Activated CD8-positive, alpha-beta memory T cell treated with anti-CD3 and anti-CD28 coated beads for 48 hours (primary cell): ENCODE results near the gene GPR18.

ENCODE experiments used
- DNase-seq, 3 experiments: peaks; one replicate each; pipeline ENCODE4 v3.0.0-alpha.2; 2020; ENCODE audit warnings: low read depth in 2 of 3, low spot score in 2 of 3

Gene GPR18

DNA sequence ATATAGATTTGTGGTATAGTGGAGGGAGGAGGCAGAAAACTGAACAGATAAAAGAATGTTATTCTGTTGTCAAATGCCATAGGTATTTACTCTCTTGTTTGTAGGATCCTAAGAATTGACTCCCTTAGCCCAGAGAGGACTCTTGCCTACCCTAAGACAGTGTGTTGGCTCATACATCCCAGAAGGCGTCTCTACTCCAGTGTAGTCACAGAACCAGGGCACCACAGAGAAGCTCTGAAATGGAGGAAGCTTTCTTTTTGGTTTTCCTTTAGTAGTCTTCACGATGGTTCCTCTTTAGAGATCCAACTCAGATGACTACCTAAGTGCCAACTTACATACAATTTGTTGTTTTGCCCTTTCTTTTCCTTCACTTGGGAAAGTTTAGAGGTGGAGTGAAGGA lies 35.0 kb upstream of the GPR18 start:
- no peak for DNase-seq

DNA sequence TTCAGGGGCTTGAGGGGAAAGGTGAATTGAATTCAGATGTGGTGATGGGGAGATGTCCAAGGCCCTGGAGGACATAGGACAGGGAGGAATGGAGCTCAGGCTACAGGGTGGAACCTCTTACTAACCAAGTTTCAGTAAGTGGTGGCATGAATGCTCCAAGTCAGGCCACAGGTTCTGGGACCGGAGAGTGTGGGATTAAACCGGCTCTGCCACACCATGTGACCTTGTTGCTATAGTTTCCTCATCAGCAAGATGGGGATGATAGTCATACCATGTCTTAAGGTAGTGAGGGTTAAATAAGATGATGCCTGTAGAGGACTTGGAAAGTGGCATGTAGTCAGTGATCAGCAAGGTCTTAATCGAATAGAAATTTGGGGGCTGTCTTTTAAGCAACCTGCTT lies 32.7 kb upstream of the GPR18 start:
- DNase-seq, result no peak

DNA sequence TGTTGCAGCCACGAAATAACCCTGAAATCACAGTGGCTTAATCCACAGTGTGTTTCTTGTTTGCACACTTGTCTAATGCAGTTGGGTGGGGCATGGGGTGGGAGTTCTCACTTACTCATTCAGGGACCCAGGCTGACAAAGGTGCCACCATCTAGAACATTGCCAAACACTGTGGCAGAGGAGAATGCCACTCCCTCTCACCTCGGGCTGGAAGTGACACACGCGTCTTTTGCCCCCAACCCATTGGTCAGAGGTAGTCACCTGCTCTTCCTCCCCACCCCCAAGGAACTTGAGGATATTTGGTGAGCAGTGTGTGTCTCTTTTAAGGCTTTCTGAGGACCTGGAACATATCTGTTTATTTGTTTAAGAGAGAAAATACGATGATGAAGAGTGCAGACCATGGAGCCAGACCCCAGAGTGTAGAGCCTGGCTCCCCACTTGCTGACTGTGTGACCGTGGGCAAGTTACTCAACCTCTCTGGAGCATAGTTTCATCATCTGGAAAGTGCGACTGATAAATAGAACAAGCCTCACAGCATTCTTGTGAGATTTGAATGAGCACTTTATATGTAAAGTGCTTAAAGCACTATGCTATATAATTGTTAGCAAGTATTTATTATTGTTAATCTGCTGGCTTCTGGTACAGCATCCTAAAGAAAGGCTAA lies 31.6 kb upstream of the GPR18 start:
- no peak for DNase-seq

DNA sequence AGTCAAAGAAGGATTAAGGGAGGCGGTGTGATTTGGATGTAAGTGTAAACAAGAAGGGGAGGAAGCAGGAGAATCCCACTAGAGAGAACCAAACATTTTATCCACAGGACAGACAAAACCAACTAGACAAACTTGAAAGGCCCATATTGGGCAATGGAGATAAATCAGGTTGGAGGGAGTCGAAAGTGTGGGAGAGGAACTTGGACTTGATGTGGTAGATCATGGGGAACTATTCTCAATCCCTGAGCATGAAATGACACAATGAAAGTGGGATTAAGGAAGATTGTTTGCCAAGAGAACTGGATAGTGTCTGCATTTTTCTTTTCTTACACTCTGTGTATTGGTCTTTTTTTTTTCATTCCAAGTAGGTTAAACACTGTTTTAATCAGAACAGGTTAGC lies 31.1 kb upstream of the GPR18 start:
- DNase-seq, result no peak

DNA sequence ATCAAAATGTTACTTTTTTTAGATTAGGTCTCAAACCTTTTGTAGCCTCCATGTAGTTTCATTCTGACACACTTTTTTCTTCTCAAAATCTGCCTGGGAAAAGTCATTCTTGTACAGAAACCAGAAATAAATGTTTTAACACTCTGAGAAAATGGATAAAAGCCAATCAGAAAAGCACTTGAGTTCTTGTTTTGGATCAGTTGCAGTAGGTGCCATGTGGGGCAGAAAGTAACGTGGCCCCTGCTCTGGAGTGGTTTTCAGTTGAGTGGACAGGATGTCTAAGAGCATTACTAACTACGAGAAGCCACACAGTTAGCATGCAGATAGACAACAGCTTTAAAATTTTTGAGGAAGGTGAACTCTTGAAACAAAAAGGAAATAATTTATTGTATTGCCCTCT lies 29.9 kb upstream of the GPR18 start:
- no peak for DNase-seq

DNA sequence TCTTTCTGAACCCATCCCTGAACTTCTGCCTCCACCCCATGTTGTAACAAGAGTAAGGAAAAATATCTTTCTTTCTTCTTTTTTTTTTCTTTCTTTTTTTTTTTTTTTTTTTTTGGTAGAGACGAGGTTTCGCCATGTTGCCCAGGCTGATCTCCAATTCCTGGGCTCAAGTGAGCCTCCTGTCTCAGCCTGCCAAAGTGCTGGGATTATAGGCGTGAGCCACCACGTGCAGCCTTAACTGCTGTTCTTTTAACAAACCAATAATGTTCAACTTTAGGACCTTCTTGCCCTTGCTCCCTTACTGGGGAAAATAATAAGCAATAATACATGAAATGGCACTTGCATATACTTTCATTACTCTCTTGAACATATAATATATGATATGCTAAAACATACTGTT lies 29.4 kb upstream of the GPR18 start:
- DNase-seq, result no peak

DNA sequence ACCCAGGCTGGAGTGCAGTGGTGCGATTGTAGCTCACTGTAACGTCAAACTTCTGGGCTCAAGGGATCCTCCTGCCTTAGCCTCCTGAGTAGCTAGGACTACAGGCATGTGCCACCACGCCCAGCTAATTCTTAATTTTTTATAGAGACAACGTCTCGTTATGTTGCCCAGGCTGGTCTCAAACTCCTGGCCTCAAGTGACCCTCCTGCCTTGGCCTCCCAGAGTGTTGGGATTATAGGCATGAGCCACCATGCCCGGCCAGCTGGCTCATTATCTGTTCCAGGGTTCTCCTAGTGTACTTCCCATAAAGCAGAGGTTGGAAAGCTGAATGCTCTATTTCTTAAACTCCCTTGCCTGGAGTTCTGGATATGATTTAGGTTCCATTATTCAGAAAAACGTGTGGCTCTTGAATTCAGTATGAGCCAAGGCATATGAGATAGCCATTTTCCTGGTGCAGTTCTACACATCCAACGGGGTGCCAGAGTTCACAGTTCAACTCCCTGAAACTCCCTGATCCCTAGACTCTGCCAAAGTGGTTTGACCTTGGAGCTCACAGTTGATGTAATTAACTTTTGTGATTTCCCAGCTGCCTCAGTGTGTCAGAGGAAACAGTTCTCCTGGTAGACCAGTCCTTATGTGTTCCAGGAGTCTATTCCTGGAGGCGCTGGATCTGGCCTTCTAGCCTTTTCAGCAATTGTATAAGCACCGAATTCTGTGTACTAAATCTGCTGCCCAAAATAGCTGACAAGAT lies 27.4 kb upstream of the GPR18 start:
- no peak for DNase-seq

DNA sequence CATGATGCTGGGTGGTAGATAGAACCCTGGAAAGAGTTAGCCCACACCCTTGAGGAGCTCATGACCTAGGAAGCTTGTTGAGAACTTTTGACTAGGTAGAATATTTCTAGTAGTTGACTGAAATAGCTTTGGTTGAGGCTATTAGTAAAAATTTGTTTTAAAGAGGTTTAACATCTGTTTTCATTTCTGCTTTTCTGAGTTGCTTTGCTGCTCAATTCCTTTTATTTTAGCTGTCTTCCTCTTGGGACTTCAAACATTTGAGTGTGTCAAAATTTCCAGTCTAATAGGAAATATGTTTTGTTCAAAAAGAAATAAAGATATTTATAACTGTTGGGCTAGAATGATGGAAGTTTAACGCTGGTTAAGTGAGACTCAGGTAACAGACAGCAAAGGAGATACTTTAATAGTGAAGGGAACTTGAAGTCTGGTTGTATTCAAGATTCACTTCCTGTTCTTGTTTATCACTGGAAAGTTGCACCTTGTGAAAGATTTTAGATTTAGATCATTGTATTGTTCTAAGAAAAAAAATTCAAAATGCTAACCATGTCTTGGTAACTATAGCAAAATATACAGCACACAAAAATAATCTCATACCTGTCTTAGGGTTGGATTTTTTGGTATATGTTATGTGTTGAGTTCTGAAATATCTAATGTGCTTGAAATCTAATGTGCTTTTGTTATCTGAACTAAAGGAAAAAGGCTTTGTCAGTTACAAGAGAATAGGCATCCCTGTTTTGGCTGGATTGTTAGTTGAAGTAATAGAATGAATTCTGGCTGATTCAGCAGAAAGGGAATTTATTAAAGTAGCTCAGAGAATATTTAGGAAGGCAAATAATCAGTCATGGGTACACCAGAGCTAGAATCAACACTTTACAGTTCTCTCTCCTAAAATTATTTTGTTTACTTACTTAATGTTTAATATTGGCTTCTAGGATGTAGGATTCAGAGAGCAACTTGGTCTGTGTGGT lies 24.4 kb upstream of the GPR18 start:
- no peak for DNase-seq

DNA sequence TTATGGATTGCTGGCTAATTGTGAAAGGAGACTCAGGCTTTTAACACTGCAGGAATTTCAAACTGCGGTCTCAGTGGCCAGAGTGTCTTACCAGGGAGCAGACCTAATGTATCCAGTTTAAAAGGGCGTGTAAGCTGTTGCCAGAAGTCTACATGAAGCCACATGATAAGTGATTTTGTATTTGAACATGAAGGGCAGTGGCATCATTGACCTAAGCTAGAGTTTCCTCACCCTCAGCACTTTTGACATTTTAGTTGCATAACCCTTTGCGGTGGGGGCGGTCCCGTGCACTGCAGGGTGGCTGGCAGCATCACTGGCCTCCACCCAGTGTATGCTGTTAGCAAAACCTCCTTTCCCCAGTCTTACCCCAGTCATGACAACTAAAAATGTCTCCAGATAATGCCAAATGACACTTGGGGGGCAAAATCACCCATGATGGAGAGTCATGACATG lies 23.7 kb upstream of the GPR18 start:
- no peak for DNase-seq

DNA sequence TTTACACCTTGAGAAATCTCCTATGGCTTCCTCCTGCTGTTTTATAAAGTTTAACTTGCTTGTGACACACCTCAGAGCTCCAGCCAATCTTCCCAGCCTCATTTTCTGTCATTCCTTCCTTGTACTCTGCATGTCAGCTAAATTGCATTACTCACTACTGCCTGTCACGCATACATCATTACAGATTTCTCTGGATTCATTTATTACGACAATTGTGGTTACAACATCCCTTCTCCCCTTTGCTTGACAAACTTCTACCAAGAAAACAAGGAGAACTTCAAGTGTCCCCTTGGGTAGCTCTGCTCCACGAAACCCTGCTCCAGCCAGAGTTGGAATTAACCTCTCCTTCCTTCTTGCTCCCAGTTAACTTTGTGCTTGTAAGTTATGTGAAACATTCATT lies 22.0 kb upstream of the GPR18 start:
- DNase-seq, result no peak

DNA sequence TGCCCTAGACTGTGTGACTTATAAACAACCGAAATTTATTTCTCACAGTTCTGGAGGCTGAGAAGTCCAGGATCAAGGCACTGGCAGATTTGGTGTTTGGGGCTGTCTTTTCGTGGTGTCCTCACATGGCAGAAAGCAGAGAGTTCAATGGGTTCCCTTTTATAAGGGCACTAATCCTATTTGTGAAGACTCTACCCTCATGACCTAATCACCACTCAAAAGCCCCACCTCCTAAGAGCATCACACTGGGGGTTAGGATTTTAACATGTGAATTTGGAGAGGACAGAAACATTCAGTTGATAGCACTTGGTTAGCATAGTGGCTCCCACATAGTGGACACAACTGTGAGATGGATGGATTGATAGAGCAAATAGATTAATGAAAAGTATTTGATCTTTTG lies 21.5 kb upstream of the GPR18 start:
- no peak for DNase-seq

DNA sequence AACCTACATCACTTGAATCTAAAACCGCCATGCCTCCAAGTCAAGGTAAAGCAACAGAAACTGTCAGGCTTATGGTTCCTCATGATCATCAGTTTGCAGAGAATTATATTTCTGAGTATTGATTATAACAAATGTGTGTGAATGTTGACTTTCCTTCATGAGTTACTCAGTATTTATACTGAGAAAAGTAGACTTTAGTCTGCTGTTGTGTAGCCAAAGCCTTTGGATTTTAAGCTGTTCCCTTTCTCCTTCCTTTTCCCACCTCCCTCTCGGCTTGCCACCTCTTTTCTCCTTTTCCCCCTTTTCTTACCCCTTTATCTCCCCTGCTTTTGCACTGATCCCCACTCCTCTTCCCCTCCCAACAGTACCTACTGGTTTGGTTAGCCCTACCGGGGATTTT lies 20.7 kb upstream of the GPR18 start:
- no peak for DNase-seq

DNA sequence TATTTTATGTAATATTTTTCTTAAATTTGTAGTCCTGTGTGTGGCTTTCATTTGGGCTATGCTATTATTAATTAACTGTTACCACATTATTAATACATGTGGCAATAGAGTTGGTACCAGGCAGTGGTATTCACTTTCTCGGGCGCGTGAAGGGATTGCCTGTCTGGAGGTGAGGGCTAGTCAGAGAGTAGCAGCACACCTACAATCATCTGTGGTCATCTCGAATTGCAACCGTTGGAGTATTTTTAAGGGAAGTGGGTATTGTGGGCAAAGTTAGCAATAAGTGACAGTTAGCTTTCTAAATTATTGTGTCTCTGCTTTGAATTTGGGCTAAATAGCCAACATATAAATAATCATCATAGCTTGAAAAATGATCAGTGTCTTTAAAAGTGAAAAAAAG lies 20.0 kb upstream of the GPR18 start:
- no peak for DNase-seq

DNA sequence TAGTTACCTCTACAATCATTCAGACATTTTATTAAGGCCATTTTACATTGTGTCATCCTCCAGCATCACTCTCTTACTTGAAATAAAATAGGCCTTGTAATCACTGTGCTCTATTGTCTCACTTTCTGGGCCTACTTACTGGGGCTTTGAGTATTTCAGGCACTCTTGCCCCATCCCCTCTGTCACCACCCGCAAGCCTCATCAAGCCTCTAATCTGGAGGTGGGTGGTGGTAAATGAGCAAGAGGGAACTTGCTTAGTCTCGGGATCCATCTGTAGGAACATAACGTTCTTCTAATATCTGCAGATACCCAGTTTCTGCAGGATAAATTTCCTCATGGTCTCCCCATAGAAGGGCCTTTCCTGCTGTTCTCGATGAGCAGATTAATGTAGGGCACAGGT lies 19.4 kb upstream of the GPR18 start:
- DNase-seq, result no peak

DNA sequence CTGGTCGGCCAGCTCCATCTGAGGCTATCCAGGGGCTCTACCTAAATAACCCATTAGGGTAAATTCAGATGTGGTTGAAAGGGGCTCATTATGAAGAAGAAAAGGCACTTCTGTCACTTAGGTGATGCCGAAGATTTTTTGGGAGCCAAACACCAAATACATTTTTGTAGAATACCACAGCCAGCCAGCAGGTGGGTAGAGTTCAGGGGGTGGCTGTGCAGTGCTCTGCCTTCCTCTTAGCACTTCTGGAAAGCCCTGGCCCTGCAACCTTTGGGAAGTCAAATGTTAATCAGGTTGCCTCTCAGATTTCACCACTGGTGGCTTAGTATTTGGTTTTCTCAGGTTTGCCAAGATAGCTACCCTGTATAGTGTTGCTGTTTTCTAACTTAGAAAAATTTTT lies 18.5 kb upstream of the GPR18 start:
- DNase-seq, result no peak

DNA sequence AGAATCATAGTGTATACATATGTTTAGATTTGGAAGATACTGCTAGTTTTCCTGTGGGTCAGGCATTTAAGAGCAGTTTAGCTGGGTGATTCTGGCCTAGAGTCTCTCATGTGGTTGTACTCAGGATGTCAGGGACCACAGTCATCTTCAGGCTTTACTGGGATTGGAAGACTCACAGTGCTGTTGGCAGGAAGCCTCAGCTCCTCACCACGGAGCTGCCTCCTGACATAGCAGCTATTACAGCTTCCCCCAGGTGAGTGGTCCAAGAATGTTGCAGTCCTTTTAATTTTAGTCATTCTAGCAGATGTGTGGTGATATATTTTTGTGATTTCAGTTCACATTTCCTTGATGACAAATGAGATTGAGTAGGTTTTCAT lies 16.9 kb upstream of the GPR18 start:
- no peak for DNase-seq

DNA sequence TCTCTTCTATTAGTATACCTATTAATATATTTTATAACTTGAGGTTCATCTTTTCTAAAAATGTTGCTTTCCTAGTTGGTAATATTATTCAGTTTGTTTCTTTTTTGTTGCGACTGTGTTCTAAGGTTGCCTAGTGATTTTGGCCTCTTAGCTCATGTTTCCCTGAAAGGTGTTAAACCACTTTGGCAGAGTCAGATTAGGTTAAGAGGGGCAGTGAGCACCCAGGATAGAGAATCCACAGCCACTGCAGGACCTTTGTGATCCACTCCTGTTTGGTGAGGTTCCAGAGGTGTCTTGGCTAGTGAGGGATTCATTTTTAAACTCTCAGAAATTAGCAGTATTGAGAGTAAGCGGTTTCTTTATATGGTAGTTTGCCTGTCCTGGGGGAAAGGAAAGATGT lies 14.9 kb upstream of the GPR18 start:
- DNase-seq, result no peak

DNA sequence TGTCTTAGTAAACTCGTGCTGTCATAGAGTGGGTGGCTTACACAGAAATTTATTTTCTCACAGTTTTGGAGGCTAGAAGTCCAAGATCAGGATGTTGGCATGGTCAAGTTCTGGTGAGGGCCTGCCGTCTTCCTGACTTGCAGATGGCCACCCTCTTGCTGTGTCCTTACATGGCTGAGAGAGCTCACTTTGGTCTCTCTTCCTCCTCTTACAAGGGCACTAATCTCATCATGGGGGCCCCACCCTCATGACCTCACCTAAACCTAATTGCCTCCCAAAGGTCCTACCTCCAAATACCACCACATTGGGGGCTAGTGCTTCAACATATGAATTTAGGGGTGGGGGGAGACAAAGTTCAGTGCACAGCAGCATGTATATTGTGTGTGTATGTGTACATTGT lies 14.3 kb upstream of the GPR18 start:
- DNase-seq, result no peak

DNA sequence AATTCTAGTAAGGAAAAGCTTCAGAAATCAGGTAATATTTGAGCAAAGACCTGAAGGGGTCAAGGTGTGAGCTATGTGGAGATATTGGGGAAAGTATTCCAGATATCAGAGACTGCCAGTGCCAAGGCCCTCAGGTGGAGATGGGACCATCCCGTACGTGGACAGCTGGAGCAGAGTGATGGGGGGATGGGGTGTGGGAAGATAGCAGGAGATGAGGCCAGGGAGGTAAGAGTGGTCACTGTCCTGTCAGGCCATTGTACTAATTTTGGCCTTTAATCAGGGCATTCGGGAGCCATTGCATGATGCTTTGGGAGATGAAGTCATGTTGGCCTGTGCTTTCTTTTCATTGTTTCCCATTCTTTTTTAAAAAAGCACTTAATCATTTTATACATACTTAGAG lies 13.1 kb upstream of the GPR18 start:
- no peak for DNase-seq

DNA sequence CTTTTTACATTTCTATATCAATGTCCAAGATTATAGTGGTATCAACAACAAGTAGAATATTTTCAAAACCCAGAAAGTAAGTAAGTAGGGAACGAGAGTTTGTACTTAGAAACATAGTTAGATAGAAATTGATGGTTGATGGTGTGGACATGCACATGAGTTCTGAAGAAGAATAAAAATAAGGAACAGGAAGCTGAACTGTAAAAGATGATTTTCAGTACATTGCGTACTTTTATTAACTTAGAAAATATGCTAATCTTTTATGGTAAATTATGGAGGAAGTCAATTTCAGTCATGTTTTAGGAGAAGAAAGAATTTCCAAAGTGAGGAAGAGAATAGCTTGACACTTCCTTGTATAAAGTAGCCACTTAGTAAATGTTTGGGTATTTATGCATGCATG lies 12.3 kb upstream of the GPR18 start:
- DNase-seq, result no peak

DNA sequence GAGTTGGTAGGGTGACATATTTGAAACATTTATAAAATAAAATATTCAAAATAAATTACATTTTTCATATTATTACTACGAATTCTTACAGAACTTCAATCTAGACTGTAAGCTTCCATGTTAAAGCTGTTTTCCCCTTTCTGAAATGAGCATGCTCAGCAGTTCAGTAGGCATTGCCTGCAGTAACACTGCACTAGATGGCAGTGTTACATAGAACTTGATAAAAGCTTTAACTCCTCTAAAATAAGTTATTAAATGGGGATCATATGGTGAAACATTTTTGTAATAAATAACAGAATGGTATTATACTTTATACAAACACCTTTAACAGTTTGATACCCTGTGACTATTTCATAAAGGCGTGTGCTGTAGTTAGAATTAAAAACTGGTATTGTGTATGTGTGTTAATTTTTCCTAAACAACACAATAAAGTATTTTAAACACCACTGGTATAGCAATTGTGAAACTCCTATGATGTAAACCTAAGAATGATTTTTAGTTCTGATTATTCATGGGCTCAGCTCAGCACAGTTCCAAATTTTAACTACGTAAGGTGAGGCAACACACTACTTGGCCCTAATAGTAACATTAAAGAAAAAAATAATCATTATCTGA lies 11.6 kb upstream of the GPR18 start:
- DNase-seq, result no peak

DNA sequence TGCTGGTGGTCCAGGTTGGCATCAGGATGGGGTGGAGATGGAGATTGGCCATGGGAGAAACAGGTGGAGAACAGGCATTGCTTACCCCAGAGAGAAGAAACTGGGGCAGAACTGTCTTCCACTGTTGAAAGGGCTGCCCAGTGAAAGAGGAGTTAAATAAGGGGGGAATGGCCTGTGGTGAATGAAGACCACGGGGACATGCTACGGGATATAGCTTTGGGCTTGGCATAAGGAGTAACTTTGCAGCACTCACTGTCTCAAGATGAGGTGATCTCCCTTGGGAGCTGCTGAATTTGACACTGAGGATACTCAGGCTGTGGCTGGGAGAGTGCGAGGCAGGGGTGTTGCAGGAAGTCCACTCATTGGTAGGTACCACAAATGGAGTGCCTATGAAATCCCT lies 10.6 kb upstream of the GPR18 start:
- DNase-seq, result no peak
